GM23248 (cell line): ENCODE data around the gene PMS2.
"Not testable (repeated sequence)": the region's sequence is repeated elsewhere in the genome, so short reads cannot be mapped to it uniquely, and the experiment has no call there.

Source experiments
- EZH2 ChIP-seq: fragments of 200-600 bp; sonication (generic); IDR thresholded peaks from 2 replicates; pipeline ENCODE4 v1.6.1; 2018; ENCODE audit warnings: antibody characterized with exemption, mild to moderate bottlenecking; ENCODE audit not compliant: insufficient read depth, poor library complexity, severe bottlenecking
- EZH2phosphoT487 ChIP-seq: fragments of 200-600 bp; sonication (generic); IDR thresholded peaks from 2 replicates; pipeline ENCODE4 v1.6.1; 2018; ENCODE audit warnings: antibody characterized with exemption, moderate library complexity, mild to moderate bottlenecking, low read depth; ENCODE audit not compliant: insufficient read depth

DNA sequence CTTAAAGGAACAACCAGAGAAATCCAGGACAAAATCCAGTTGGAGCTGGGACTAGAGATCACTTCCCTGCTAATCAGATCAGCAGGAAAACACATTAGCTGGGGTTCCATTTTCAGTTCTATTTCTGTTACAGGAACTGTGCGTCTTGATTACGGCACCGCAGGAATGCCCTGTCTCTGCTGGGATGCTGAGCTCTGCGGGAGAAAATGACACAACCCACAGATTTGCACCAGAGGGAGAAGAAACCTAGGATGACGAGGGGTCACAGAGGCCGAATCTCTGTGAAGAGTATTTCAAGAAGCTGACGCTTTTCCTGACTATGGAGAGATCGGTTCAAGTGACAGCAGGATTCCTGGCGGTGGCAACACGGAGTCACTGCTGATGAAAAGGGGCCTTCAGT is 78.6 kb downstream of the PMS2 start:
- not testable (repeated sequence) for TF ChIP-seq EZH2phosphoT487, EZH2
